GM12891 (cell line): Measurements from ENCODE around the gene CRTC3.
A peak's percentile ranks its signal among the peaks of the same experiment; 100 is the strongest.

Experiments
- DNase-seq: peaks from one replicate; pipeline ENCODE4 v3.0.0; 2011; ENCODE audit warnings: low spot score; ENCODE audit not compliant: insufficient read length
- FAIRE-seq: peaks from 2 replicates; lab custom pipeline; 2011; peaks lifted over from hg19 to GRCh38; lab: Jason Lieb, UNC
- PAX5 ChIP-seq: IDR thresholded peaks from 2 replicates; pipeline ENCODE4 v1.6.1; 2011; ENCODE audit warnings: low read length, moderate library complexity, mild to moderate bottlenecking; ENCODE audit not compliant: insufficient read depth, severe bottlenecking
- POLR2A ChIP-seq: IDR thresholded peaks from 2 replicates; pipeline ENCODE4 v1.6.1; 2011; ENCODE audit warnings: low read depth, low read length, control low read depth
- POLR2AphosphoS5 ChIP-seq: IDR thresholded peaks from 2 replicates; pipeline ENCODE4 v1.6.1; 2011; ENCODE audit warnings: low read depth, low read length, control low read depth
- POU2F2 ChIP-seq: IDR thresholded peaks from 2 replicates; pipeline ENCODE4 v1.6.1; 2011; ENCODE audit warnings: low read depth, mild to moderate bottlenecking, control low read depth, low read length, moderate library complexity
- SPI1 ChIP-seq: IDR thresholded peaks from 2 replicates; pipeline ENCODE4 v1.6.1; 2011; ENCODE audit warnings: low read depth, low read length, control low read depth
- TAF1 ChIP-seq: IDR thresholded peaks from 2 replicates; pipeline ENCODE4 v1.6.1; 2011; ENCODE audit warnings: low read depth, low read length, control low read depth

The CRTC3 gene

DNA sequence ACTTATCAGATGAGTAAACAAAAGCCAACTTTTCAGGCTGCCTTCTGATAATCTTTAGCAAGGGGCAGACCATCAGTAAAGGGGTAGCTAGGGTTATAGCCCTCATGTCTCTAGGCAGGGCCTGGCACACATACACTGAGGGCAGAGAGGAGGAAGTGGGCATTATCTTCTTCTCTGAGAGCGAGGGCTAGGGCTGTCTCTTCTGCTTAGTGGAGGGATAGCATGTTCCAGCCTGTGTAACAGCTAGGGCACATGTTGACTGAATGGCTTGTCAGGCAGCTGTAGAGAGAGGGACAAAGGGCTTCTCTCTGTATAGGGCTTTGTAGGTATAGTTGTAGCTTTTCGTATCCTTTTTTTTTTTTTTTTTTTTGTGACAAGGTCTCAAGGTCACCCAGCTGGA is 17.8 kb downstream of the CRTC3 start:
- TF ChIP-seq POU2F2 = no peak
- no peak for TF ChIP-seq POLR2A
- no peak for TF ChIP-seq POLR2AphosphoS5
- TF ChIP-seq TAF1 = no peak
- no peak for TF ChIP-seq SPI1
- TF ChIP-seq PAX5 = no peak
- no peak for DNase-seq
- no peak for FAIRE-seq

DNA sequence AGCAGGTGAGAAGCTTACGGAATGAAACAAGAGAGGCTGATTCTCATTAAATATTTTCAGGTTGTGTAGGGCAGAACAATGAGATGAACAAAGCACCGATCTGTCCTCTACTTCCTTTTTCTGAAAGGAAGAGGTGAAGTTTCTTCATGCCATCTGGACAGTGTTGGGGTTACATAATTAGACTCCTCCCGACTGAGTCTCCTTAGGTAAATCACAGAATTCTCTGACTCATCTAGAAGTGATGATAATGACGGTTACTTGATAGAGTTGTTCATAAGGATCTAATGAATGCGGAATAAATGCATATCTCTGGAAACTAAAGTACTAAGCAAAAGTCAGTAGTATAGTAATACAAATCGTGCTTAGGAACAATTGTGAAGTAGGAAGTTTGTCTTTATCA is 21.2 kb downstream of the CRTC3 start:
- FAIRE-seq = peak; percentile 87
- DNase-seq = no peak
- no peak for TF ChIP-seq POLR2AphosphoS5
- peak; percentile 40; the same call in 1 of the 2 replicates for TF ChIP-seq SPI1

DNA sequence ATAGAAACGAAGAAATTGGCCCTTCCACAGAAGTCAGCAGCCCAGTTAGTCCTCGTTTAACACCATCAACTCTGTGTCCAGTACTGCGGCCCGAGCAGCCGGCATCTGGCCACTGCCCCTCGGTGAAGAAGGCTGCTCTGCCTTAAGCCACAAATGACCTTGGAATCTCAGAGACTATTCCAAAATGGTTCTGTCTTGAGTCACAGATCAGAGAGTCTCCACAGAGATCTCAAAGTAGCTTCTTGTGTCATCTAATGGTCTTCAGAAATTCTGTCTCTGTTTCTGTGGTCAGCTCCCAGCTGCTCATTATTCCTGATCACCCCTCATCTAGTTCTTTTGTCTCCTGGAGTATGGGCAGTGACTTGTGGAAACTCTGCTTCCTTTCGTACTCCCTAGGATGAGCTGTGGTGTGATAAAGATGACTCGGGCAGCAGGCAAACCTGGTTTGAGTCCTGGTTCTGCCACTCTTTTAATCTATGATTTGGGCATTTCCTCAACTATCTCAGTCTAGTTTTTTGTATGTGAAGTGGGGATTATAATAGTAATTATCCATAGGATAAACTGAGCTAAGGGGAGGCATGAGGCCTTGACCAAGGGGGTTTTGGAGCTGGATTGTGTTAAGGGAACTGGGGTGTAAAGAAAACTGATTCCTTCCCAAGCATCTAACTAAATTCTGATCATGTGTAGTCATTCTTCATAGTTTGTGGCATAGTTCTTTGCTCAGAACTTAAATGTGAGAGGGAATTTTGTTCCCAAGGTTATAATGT is 22.6 kb downstream of the CRTC3 start:
- DNase-seq (no peak), FAIRE-seq (no peak)
- TF ChIP-seq POU2F2 = no peak
- TF ChIP-seq SPI1 = no peak
- TF ChIP-seq POLR2A = no peak
- no peak for TF ChIP-seq POLR2AphosphoS5
- no peak for TF ChIP-seq TAF1
- no peak for TF ChIP-seq PAX5

DNA sequence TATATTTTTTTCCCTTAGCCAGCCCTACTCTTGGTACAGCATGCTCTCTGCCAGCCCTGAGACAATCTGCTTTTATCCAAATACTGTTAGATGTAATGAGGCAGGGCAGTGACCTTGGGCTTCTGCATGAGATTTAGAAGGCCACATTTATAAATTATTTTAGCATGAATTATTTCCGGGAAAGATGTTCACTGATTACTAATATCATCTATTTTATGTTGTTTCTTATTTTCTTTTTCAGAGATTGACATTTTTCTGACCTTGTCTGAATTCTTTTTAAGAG is 23.1 kb downstream of the CRTC3 start:
- TF ChIP-seq POU2F2 = no peak
- no peak for TF ChIP-seq SPI1
- TF ChIP-seq PAX5 = no peak
- no peak for TF ChIP-seq POLR2AphosphoS5
- TF ChIP-seq TAF1 = no peak
- no peak for TF ChIP-seq POLR2A
- DNase-seq (no peak), FAIRE-seq (no peak)

- FAIRE-seq (no peak), DNase-seq (no peak)
- TF ChIP-seq SPI1 (no peak), PAX5 (no peak), POLR2A (no peak), POLR2AphosphoS5 (no peak), TAF1 (no peak), POU2F2 (no peak)
Measured at GRCh38 chr15:90553248-90553745, 23.6 kb downstream of the CRTC3 start.

- DNase-seq (no peak), FAIRE-seq (peak; percentile 51)
- TF ChIP-seq TAF1 = no peak
- TF ChIP-seq POLR2AphosphoS5 = no peak
- TF ChIP-seq PAX5 = no peak
- no peak for TF ChIP-seq POU2F2
- no peak for TF ChIP-seq POLR2A
Measured at GRCh38 chr15:90557186-90558084, 27.7 kb downstream of the CRTC3 start.

DNA sequence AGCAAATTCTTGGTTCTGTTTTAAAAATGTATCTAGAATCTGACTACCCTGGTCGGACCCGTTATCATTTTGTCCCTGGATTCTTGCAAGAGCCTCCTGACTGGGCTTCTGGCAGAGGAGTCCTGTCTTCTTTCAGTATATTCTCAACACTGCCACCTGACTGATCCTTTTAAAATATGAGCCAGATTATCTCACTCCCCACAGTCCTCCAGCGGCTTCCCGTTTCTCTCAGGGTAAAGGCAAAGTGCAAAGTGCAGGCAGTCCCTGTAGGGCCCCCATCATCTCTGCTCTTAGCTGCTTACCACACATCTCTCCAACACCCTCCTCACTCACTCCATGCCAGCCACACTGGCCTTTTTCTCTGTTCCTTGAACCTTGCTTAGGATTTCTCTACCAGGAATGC is 28.4 kb downstream of the CRTC3 start:
- FAIRE-seq (no peak), DNase-seq (no peak)
- TF ChIP-seq TAF1 (no peak), SPI1 (no peak; the same call in 1 of the 2 replicates), POU2F2 (no peak), POLR2AphosphoS5 (no peak), POLR2A (no peak), PAX5 (no peak)

- no peak for DNase-seq
- no peak for FAIRE-seq
- TF ChIP-seq POU2F2 (no peak), POLR2A (no peak), TAF1 (no peak), POLR2AphosphoS5 (no peak), SPI1 (no peak), PAX5 (no peak)
Measured at GRCh38 chr15:90559119-90559518, 29.4 kb downstream of the CRTC3 start.

GRCh38 chr15:90560229-90560776 is 30.6 kb downstream of the CRTC3 start:
- DNase-seq (no peak), FAIRE-seq (no peak)
- TF ChIP-seq POU2F2 = no peak
- no peak for TF ChIP-seq SPI1
- no peak for TF ChIP-seq POLR2A
- TF ChIP-seq POLR2AphosphoS5 = no peak
- no peak for TF ChIP-seq TAF1
- no peak for TF ChIP-seq PAX5
